Spleen (tissue), 11 donors: ENCODE measurements around the gene NCBP2. TPM values are rescaled to one million over a fixed set of nuclear protein-coding genes. Genes with fewer than 3 reads are reported as not detected.
A peak's percentile ranks its signal among the peaks of the same experiment; 100 is the strongest.

Source experiments
- DNase-seq: peaks from one replicate; pipeline ENCODE4 v3.0.0-alpha.2; 2020
- H3K27ac ChIP-seq, 8 donors: fragments of 200-600 bp; sonication (generic) in 7 of 8; 1 replicate in 4 of 8; 2 replicates in 4 of 8; pipeline versions ENCODE4 v1.5.0 to v1.8.0; 2016 to 2021; ENCODE audit warnings: inconsistent platforms in 4 of 8, mild to moderate bottlenecking in 4 of 8, moderate library complexity in 1 of 8
- H3K27me3 ChIP-seq, 7 donors: fragments of 200-600 bp; sonication (generic) in 6 of 7; replicated peaks in 1 of 7; 1 replicate in 4 of 7; 2 replicates in 3 of 7; pipeline versions ENCODE4 v1.5.0 to v1.8.0; 2016 to 2021; ENCODE audit warnings: inconsistent platforms in 3 of 7, mild to moderate bottlenecking in 1 of 7
- H3K36me3 ChIP-seq, 6 donors: fragments of 200-600 bp; sonication (generic) in 5 of 6; 1 replicate in 4 of 6; 2 replicates in 2 of 6; pipeline versions ENCODE4 v1.5.0 to v1.8.0; 2016 to 2021; ENCODE audit warnings: inconsistent platforms in 2 of 6
- H3K4me1 ChIP-seq, 6 donors: fragments of 200-600 bp; sonication (generic) in 5 of 6; 1 replicate in 3 of 6; 2 replicates in 3 of 6; pipeline versions ENCODE4 v1.5.0 to v1.8.0; 2016 to 2021; ENCODE audit warnings: inconsistent platforms in 3 of 6
- H3K4me3 ChIP-seq, 8 donors: fragments of 200-600 bp; sonication (generic) in 7 of 8; 1 replicate in 4 of 8; 2 replicates in 4 of 8; pipeline versions ENCODE4 v1.5.0 to v1.8.0; 2016 to 2021; ENCODE audit warnings: inconsistent platforms in 4 of 8, mild to moderate bottlenecking in 4 of 8, moderate library complexity in 2 of 8
- H3K9me3 ChIP-seq, 8 donors: fragments of 200-600 bp; sonication (generic) in 7 of 8; 1 replicate in 4 of 8; 2 replicates in 4 of 8; pipeline versions ENCODE4 v1.5.0 to v1.8.0; 2016 to 2021; ENCODE audit warnings: inconsistent platforms in 4 of 8
- CTCF ChIP-seq, 11 experiments: fragments of 200-600 bp in 7 of 11; fragments of 450-650 bp in 4 of 11; sonication (generic) in 4 of 11; IDR thresholded peaks in 8 of 11; conservative IDR thresholded peaks in 3 of 11; 1 replicate in 7 of 11; 2 replicates in 4 of 11; pipeline versions ENCODE4 v1.4.0 to v1.8.0; 2016 to 2021; ENCODE audit warnings: antibody characterized with exemption in 11 of 11, inconsistent platforms in 4 of 11, mild to moderate bottlenecking in 1 of 11
- POLR2A ChIP-seq, 3 donors: fragments of 450-650 bp; IDR thresholded peaks; one replicate each; pipeline ENCODE4 v1.5.1; 2017; ENCODE audit warnings: antibody characterized with exemption in 3 of 3, mild to moderate bottlenecking in 1 of 3
- POLR2AphosphoS5 ChIP-seq, 3 donors: sonication (generic); formaldehyde crosslinking; IDR thresholded peaks; one replicate each; pipeline ENCODE4 v1.5.1; 2017; ENCODE audit warnings: antibody characterized with exemption in 3 of 3
- WGBS, 5 donors: extraction: QIAGEN DNeasy Blood & Tissue Kit in 3 of 5; methylation state at CpG; one replicate each; pipeline versions ENCODE4 v1.1.5 to v1.1.7; 2013 to 2018; 5-methylcytosine and 5-hydroxymethylcytosine counted together
- intact Hi-C: fragments of 100-400 bp; cut with DNase I; formaldehyde crosslinking; loops from one replicate; pipeline ENCODE4 v1.15.0; 2023; ENCODE audit warnings: low total_unique reads
- polyA plus RNA-seq, 3 donors: library from polyadenylated mRNA; stranded (reverse); fragments of 200-250 nt; gene quantifications; one replicate each; pipeline ENCODE4 v1.2.1, GENCODE V29; 2013
- total RNA-seq, 7 donors: library from RNA; depleted of rRNA in 3 of 7; stranded (reverse); fragments of >200 nt in 3 of 7; fragmentation: NEBNext Ultra II Directional in 4 of 7; extraction: Animal tissue kit (Norgen Biotek cat#: 25700) in 4 of 7; gene quantifications; one replicate each; pipeline versions ENCODE4 v1.1.0 to v1.2.1, GENCODE V29; 2016 to 2021
- donor health status: healthy with polysubstance abuse.
- donor health status: DM: no; HTN: no; CAD: no; lungs with moderate emphysema.
- donor health status: DM: no; HTN: no; CAD: no.
- donor health status: Bipolar disorder and iron deficiency.
- donor health status: healthy.
- donor health status: DM: no; HTN: no; CAD: no.
- donor health status: DM: yes; HTN: yes; CAD: no.

NCBP2 gene
- total and polyA plus RNA-seq, 10 donors = 44.6 to 61.1 (median 49.9) TPM

- Histone ChIP-seq H3K4me3 (no peak overlapping the region), H3K9me3 (no peaks in the 10 kb centered on the region), H3K27me3 (no peaks in the 10 kb centered on the region), H3K36me3 (peaks cover 3 to 100% (median 72%) of the 10 kb centered on the region in 6 donors), H3K4me1 (peaks cover 0 to 12% (median 6%) of the 10 kb centered on the region in 6 donors), H3K27ac (peak overlapping the region in 5 of 8 donors; percentile 26 to 74 (median 40))
- intact Hi-C loops = no loop called here
- 79 to 86% (median 83%) methylated on average over 12 of the region's 12 CpGs for WGBS, 5 donors
- TF ChIP-seq CTCF (IDR thresholded peaks at IDR 0.05 in 8 of 11, conservative IDR thresholded peaks at IDR 0.05 in 3 of 11) = no peak
- TF ChIP-seq POLR2AphosphoS5 (IDR thresholded peaks at IDR 0.05) = peak in 1 of 3 donors; percentile 34
- DNase-seq = no peak
Observed at GRCh38 chr3:196931828-196932587, 10.3 kb downstream of the NCBP2 start.

GRCh38 chr3:196931157-196931556 lies 11.2 kb downstream of the NCBP2 start:
- Histone ChIP-seq H3K27ac (peak overlapping the region in 4 of 8 donors; percentile 38 to 74 (median 56)), H3K4me3 (no peak overlapping the region), H3K36me3 (peaks cover 3 to 100% (median 64%) of the 10 kb centered on the region in 6 donors), H3K4me1 (peaks cover 0 to 12% (median 6%) of the 10 kb centered on the region in 6 donors), H3K9me3 (no peaks in the 10 kb centered on the region), H3K27me3 (no peaks in the 10 kb centered on the region)
- no peak for DNase-seq
- 80 to 88% (median 80%) methylated on average over 4 of the region's 4 CpGs for WGBS, 5 donors
- intact Hi-C loops = no loop called here
- no peak for TF ChIP-seq POLR2A (IDR thresholded peaks at IDR 0.05)
- no peak for TF ChIP-seq POLR2AphosphoS5 (IDR thresholded peaks at IDR 0.05)

GRCh38 chr3:196927571-196928453 lies 14.5 kb downstream of the NCBP2 start:
- H3K36me3 ChIP-seq = peaks cover 0 to 99% (median 37%) of the 10 kb centered on the region in 6 donors
- H3K4me1 ChIP-seq = peaks cover 0 to 12% (median 6%) of the 10 kb centered on the region in 6 donors
- DNase-seq = no peak
- TF ChIP-seq POLR2AphosphoS5 (IDR thresholded peaks at IDR 0.05) = peak in 1 of 3 donors; percentile 7
- TF ChIP-seq POLR2A (IDR thresholded peaks at IDR 0.05) = no peak
- no peak for TF ChIP-seq CTCF (IDR thresholded peaks at IDR 0.05 in 8 of 11, conservative IDR thresholded peaks at IDR 0.05 in 3 of 11)
- no peak overlapping the region for H3K27ac ChIP-seq
- H3K27me3 ChIP-seq = no peaks in the 10 kb centered on the region
- no peaks in the 10 kb centered on the region for H3K9me3 ChIP-seq
- intact Hi-C loops = no loop called here
- 84 to 89% (median 88%) methylated on average over 7 of the region's 7 CpGs for WGBS, 5 donors
- H3K4me3 ChIP-seq = no peak overlapping the region

GRCh38 chr3:196920733-196921132 lies 21.6 kb downstream of the NCBP2 start:
- Histone ChIP-seq H3K36me3 (peaks cover 0 to 66% (median 19%) of the 10 kb centered on the region in 6 donors), H3K4me1 (peaks cover 0 to 14% (median 3%) of the 10 kb centered on the region in 6 donors), H3K27ac (peak overlapping the region in 3 of 8 donors; percentile 11 to 32 (median 16)), H3K9me3 (peaks cover 0 to 24% (median 17%) of the 10 kb centered on the region in 8 donors), H3K4me3 (no peak overlapping the region), H3K27me3 (no peaks in the 10 kb centered on the region)
- TF ChIP-seq POLR2AphosphoS5 (IDR thresholded peaks at IDR 0.05) = no peak
- no peak for TF ChIP-seq CTCF (IDR thresholded peaks at IDR 0.05 in 8 of 11, conservative IDR thresholded peaks at IDR 0.05 in 3 of 11)
- no peak for TF ChIP-seq POLR2A (IDR thresholded peaks at IDR 0.05)
- intact Hi-C loops = no loop called here
- DNase-seq = no peak
- 49 to 59% (median 52%) methylated on average over 2 of the region's 2 CpGs for WGBS, 5 donors
